ENCODE measurements around the gene RNF39.

- TF ChIP-seq CTCF (IDR thresholded peaks at IDR 0.05 in 4 of 5, conservative IDR thresholded peaks at IDR 0.05 in 1 of 5) (no peak), POLR2A (IDR thresholded peaks at IDR 0.05) (no peak)
Observed at GRCh38 chr6:30096829-30097228, 21.3 kb upstream of the RNF39 start.
